Measurements from ENCODE around the gene BAG3.

DNA sequence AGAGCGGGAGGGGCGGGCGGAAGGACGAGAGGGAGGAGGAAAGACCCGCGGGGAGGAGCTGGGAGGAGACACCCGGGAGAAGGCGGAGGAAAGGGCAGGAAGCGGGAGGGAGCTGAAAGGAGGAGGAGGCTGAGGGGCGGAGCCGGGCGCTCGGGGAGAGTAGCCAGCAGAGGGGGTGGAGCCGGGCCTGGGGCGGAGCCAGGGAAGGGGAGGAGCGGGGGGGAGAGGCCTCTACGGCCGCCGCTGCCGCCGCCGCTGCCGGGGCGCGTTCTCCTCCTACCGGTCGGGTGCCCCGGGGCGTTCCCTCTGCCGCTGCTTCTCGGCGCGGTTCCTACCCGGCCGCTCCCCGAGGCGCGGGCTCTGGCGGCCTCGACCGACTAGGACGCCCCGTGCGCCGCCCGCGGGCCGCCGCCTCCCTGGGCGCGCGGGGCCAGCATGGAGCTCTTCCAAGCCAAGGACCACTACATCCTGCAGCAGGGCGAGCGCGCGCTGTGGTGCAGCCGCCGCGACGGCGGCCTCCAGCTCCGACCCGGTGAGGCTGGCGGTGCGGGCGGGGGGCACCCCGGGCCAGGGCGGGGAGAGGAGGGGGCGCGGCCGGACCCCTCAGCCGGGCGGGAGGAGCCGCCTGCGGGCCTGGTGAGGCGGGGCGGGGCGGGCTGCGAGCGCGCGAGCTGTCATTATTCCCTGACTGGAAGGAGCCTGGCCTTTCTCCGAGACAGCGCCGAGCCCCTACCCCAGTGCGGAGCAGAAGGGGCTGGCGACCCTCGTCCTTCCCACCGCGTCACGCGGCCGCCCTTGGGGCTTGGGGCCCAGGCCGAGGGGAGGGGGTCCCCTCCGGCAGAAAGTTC is 74.9 kb downstream of the BAG3 start, which contains the start of gene INPP5F:
- TF ChIP-seq, protein P1, sequence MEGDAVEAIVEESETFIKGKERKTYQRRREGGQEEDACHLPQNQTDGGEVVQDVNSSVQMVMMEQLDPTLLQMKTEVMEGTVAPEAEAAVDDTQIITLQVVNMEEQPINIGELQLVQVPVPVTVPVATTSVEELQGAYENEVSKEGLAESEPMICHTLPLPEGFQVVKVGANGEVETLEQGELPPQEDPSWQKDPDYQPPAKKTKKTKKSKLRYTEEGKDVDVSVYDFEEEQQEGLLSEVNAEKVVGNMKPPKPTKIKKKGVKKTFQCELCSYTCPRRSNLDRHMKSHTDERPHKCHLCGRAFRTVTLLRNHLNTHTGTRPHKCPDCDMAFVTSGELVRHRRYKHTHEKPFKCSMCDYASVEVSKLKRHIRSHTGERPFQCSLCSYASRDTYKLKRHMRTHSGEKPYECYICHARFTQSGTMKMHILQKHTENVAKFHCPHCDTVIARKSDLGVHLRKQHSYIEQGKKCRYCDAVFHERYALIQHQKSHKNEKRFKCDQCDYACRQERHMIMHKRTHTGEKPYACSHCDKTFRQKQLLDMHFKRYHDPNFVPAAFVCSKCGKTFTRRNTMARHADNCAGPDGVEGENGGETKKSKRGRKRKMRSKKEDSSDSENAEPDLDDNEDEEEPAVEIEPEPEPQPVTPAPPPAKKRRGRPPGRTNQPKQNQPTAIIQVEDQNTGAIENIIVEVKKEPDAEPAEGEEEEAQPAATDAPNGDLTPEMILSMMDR (IDR thresholded peaks at IDR 0.05): no peak; the same call in 1 of the 2 replicates
- no peak; the same call in 1 of the 2 replicates for TF ChIP-seq POLR2AphosphoS5 (IDR thresholded peaks at IDR 0.05; ENCODE audit: low read depth, low read length)

Data from Panc1 (cell line).